HG03457 (cell line): ENCODE results near the gene KLHL17.
"Not testable (repeated sequence)": the region's sequence is repeated elsewhere in the genome, so short reads cannot be mapped to it uniquely, and the experiment has no call there.

Source experiments
- ATAC-seq: cut with Tn5 transposase; IDR thresholded peaks from one replicate; pipeline ENCODE4 v1.9.1; 2021; ENCODE audit warnings: moderate number of reproducible peaks; ENCODE audit not compliant: unreplicated experiment

KLHL17 gene

GRCh38 chr1:966135-966703 is 5.8 kb downstream of the KLHL17 start, which contains the start of gene PLEKHN1:
PLEKHN1 (plus strand) TSS chr1:966482; CDS start chr1:966532, 50 bp downstream.
- no peak for ATAC-seq

- ATAC-seq = no peak
These were observed 6.4 kb downstream of the KLHL17 start for GRCh38 chr1:966704-967300.

DNA sequence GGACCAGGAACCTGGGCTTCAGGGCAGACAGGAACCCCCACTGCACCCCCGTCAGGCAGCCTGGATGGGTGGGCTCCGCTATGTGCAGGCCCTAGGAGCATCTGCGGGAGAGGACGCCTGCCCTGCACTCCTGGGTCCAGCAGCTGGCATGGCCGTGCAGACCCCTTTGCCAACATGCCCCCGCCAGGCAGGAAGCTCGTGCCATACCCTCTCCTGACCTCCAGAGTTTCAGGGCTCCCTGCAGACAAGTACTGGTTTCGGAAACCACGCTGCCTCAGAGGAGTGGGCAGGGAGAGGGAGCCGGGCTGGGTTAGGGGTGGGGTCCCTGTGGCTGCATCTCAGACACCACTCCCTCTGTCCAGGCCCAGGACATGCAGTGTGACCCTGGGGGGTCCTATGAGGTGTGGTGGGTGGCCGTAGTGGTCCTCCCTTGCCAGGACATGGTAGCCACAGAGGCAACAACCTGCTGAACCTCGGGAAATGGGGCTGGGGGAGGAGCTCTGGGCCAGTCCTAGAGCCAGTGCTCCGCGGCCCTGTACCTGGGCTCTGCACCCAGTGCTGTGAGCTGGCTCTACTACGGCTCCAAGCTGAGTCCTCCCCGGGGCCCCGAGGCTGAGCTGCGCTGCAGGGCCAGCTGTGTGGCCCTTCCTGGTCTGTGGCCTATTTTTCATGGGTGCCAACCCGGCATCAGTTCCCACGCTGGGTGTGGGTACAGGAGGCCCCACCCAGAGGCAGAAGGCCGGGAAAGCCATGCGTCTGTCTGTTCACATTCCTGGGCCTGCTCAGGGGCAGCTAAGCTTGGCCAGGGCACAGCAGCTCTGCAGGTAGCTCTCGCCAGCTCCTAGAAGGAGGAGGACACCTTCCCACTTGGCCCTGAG is 7.3 kb downstream of the KLHL17 start:
- no peak for ATAC-seq

GRCh38 chr1:969260-969855 is 9.0 kb downstream of the KLHL17 start:
- ATAC-seq = no peak

DNA sequence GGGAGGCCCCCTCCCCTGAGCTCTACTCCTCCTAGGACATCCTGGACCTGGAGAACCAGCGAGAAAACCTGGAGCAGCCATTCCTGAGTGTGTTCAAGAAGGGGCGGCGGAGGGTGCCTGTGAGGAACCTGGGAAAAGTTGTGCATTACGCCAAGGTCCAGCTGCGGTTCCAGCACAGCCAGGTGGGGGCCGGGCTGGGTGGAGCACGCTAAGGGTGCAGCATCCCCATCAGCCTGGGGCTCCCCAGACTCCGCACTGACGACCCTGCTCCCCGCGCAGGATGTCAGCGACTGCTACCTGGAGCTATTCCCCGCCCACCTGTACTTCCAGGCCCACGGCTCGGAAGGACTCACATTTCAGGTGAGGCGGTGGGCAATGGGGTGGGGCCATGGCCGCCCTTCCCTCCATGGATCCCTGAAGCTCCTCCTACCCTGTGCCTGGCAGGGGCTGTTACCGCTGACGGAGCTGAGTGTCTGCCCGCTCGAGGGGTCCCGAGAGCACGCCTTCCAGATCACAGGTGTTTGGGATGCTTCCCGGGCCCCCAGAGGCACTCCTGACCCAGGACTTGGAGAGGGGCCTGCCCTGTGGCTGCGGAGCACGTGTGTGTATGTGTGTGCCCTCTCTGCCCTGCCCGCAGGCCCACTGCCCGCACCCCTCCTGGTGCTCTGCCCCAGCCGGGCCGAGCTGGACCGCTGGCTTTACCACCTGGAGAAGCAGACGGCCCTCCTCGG is 10.0 kb downstream of the KLHL17 start:
- no peak for ATAC-seq

GRCh38 chr1:970973-971730 is 10.8 kb downstream of the KLHL17 start:
- ATAC-seq = no peak

DNA sequence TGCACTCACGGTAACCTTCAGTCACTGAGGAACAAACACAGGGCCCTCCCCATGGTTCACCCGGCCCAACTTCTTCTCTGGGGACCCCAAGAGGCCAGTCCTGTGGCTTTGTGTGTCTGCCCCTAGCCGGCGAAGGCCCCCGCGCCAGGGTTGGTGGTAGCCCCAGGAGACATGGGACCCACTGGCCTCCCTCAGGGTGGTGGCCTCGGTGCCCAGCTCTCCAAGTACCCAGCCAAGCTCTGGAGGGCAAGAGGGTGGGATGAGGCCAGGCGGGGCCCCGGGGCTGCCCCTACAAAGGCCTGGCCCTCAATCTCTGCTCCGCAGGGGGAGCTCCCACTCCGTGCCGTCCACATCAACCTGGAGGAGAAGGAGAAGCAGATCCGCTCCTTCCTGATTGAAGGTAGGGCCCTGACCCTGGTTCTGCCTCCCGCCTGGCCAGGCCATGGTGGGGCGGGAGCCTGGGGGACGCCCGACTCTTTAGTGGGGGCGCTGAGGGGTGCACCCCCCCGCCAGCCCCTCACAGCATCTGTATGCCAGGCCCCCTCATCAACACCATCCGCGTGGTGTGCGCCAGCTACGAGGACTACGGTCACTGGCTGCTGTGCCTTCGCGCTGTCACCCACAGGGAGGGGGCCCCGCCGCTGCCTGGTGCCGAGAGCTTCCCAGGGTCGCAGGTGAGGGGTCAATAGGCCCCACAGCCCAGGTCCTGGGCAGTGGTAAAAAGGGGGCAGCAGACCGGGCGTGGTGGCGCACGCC is 11.5 kb downstream of the KLHL17 start:
- no peak for ATAC-seq

GRCh38 chr1:972726-973458 is 12.5 kb downstream of the KLHL17 start:
- ATAC-seq = no peak

DNA sequence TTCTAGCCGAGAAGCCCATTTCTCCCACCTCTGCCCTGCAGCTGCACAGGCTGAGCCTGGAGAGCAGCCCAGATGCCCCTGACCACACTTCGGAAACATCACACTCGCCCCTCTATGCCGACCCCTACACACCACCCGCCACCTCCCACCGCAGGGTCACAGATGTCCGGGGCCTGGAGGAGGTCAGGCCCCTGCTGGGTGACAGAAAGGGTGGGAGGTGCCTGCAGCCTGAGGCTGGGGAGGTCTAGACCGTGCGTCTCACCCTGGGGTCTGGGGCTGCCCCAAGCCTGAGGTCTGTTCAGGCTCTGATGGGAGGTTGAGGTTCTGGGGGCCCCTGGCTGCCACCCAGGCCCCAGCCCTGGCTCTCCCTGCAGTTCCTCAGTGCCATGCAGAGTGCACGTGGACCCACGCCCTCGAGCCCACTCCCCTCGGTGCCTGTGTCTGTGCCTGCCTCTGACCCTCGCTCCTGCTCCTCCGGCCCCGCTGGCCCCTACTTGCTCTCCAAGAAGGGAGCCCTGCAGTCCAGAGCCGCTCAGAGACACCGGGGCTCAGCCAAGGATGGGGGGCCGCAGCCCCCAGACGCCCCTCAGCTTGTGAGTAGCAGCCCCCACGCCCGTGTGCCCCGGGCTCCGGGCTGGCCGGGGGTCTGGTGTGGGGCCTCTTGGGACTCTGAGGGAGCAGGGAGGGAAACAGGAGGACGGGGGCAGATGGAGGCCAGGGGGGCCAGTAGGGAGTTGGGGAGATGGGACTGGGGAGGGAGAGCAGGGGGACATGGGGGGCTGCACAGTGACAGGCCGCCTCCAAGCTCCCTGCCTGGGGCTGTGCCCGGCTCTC is 13.3 kb downstream of the KLHL17 start:
- ATAC-seq = no peak

GRCh38 chr1:974293-974640 is 13.9 kb downstream of the KLHL17 start:
- ATAC-seq = no peak

DNA sequence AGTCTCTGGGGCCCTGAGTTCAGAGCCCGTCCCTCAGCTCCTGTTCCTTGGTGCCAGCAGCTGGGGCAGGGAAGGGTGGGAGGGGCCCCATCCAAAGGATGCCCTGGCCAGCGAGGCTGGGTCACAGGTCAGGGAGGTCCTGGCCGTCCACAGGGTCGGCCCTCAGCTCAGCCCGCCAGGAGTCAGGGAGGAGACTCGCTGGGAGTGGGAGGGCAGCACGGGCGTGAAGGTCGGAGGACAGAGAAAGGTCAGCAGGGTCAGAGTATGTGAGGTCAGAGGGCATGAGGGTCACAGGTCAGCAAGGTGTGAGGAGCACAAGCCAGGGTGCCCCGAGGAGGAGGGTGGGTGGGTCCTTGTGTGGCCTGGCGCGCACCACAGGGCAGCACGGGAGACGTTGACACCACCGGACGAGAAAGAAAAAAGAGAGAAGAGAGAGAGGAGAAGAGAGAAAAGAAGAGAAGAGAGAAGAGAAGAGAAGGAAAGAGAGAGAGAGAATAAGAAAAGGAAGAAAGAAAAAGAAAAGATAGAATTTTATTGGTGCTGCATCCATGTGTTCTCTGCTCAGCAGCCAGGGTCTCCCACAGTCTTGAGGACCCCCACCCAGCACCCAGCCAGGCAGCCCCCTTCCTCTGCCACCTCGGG is 14.4 kb downstream of the KLHL17 start:
- no peak for ATAC-seq

GRCh38 chr1:975365-975764 is 15.0 kb downstream of the KLHL17 start:
- no peak for ATAC-seq

DNA sequence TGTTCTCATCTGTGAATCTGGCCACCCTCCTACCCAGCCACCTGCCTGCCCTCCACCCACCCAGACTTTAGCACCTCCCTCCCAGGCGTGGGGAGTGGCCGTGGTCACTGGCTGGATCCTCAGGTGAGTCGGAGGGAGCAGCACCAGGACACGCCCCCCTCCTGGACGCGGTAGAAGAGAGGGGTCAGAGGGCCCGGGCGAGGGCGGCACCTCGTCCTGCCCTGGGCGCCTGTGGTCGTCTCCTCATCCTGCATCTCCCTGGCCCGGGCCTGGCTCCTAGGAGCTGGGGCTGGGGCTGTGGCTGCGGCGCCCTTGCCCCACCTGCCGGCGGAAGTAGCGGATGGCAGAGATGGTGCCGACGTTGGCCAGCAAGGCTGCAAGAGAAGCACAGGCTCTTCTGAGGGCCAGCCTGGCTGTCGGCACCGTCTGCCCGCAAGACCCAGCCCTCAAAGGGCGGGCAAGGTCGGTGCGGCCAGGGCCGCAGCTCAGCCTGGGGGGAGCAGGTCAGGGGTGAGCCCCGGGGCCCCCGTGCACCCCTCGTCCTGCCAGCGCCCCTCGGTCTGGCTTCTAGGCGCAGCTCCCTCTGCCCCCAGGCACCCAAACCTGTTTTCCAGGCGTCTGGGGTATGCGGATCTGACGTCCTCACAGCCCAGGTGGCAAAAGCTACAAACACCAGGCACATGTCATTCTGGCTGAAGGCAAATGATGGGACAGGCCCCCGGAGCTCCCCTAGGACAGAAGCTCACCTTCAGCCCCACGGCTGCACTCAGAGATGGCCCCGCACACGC is 15.7 kb downstream of the KLHL17 start:
- ATAC-seq = no peak

- ATAC-seq = not testable (repeated sequence)
These were observed 16.4 kb downstream of the KLHL17 start for GRCh38 chr1:976791-977190.

DNA sequence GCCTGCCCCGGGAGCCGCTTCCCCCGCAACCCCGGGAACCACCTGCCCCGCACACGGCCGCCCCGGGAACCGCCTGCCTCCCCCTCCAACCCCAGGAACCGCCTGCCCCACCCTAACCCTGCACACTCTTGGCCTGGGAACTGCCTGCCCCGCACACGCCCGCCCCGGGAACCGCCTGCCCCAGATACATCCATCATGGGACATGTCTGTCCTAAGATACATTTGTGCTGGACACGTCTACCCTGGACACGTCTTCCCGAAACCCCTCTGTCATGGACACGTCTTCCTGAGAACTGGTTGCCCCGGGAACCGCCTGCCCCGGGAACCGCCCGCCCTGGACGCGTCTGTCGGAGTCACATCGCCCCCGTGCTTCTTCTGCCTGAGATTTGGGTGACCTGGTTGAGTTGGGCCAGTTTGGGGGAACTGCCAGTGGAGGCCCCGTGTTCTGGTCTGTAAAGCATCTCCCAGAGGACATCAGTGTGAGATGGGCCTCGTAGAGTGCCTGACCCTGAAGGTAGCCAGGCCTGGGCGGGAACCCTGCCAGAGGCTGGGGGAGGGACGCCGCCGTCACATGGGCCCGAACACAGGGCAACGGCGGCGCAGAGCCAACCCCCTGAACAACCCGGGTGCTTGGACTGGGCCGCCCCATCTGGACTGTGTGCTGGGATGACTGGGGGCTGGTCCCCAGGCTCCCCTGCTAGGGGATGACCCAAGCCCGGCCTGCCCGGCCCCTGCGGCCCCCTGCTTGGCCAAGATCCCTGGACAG is 17.9 kb downstream of the KLHL17 start:
- no peak for ATAC-seq
